Bone marrow (tissue), 2 donors: ENCODE data around the gene ZNG1A.
"Not testable (repeated sequence)": the region's sequence is repeated elsewhere in the genome, so short reads cannot be mapped to it uniquely, and the experiment has no call there.

Experiments
- DNase-seq, 2 donors: peaks; one replicate each; lab custom pipeline; 2025; lab: John Stamatoyannopoulos, UW

ZNG1A gene

DNA sequence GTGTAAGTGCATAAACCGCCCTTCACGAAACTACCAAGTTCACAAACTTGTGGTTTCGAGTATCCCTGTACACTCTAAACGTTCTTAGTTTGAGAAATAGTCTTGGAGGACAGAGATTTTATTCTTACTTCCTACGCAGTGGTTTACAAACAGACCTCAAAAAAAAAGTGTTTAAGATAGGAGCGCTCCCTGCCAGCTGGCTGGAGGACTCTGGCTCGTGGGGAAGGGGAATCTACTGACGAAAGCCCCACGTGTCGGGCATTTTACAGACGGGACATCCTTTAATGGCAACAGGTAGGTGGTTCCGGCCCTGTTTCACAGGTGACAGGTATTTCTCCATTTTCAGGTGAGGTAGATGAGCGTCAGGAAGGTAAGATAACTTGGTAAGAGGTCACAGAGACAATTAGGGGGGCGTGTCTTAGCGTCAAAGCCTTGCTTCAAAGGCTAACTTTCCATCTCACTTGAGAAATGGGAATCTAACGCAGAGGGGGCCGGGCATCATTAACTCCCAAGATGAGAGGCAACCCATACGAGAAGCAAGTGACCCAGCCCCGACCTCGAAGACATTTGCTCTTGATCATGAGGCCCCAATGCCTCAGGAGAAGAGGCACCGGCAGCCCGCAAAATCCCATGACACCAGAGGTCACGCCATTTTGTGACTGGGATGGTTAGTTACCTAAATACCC, 573 bp downstream of the ZNG1A start:
- not testable (repeated sequence) for DNase-seq

DNA sequence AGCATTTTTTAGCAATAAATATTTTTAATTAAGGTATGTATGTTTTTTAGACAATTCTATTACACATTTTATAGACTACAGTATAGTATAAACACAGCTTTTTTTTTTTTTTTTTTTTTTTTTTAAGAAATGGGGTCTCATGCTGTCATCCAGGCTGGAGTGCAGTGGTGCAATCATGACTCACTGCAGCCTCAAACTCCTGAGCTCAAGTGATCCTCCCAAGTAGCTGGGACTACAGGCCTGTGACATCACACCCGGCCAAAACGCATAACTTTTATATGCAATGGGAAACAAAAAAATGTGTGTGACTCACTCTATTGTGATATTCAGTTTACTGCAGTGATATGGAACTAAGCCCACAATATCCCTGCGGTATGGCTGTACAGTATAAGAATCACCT, 9.1 kb downstream of the ZNG1A start:
- DNase-seq, result not testable (repeated sequence)

DNA sequence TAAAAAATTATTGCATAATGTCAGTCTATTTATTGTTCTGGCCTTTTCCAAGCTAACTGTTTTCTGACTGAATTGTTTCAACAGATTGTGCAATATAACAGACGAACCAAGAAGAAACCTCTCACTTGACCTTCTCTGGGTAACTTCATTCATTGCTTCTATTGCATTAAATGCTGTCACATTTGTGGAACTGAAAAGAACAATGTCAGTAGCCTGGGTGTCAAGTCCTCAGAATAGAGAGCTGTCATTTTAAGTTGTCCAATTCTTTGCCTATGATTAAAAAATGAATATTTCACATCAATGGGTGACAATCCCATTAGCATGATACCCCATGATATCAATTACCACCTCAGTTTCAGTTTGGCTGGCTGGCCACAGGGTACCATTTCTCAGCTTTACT, 19.0 kb downstream of the ZNG1A start:
- DNase-seq, result not testable (repeated sequence)

DNA sequence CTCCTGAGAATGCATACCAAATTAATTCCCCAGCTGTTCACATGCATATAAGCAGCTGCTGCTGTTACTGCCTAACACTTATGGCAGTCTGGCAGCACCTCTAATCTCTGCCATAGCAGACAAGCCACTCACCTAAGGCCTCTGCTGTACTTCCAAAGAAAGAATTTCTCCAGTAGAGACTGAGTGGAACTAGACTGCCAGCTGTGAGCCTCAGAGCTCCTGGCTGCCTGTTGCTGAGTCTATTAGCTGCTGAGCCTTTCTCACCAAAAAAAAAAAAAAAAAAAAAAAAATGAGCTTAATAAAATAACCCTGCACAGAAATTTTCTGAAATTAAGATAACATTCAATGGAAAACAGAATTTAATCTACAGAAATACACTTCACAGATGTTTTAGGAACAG, 27.7 kb downstream of the ZNG1A start:
- DNase-seq, result not testable (repeated sequence)

DNA sequence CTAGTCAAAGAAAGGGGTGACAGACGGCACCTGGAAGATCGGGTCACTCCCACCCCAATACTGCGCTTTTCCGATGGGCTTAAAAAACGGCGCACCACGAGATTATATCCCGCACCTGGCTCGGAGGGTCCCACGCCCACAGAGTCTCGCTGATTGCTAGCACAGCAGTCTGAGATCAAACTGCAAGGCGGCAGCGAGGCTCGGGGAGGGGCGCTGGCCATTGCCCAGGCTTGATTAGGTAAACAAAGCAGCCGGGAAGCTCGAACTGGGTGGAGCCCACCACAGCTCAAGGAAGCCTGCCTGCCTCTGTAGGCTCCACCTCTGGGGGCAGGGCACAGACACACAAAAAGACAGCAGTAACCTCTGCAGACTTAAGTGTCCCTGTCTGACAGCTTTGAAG, 39.0 kb downstream of the ZNG1A start:
- not testable (repeated sequence) for DNase-seq

DNA sequence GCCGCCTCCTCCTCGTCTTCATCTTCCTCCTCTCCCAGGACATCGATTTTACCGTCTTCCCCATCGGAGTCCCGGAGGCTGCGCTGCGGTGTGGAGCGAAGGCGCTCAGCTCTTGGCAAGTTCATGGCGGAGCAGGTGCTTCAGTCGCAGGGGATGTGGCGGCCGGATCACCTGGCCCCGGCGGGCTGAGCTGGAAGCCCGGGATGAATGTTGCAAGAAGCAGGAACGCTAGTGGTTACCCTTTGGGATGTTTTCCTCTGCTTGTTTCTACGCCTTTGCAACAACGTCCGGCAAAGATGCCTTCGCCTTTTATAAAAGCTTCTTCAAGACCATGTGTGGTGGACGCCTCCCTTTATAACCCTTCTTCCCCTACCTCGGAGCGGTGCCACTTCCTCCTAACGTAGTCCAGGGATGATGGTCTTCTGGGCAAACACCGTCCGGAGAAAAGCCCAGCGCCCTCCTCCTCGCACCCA, 60.8 kb downstream of the ZNG1A start, which contains the start of gene FOXD4:
TSS of gene FOXD4 (minus strand) at position 423 of the 473 bp plus-strand sequence. CDS start at position 125, 298 bp downstream.
- not testable (repeated sequence) for DNase-seq

DNA sequence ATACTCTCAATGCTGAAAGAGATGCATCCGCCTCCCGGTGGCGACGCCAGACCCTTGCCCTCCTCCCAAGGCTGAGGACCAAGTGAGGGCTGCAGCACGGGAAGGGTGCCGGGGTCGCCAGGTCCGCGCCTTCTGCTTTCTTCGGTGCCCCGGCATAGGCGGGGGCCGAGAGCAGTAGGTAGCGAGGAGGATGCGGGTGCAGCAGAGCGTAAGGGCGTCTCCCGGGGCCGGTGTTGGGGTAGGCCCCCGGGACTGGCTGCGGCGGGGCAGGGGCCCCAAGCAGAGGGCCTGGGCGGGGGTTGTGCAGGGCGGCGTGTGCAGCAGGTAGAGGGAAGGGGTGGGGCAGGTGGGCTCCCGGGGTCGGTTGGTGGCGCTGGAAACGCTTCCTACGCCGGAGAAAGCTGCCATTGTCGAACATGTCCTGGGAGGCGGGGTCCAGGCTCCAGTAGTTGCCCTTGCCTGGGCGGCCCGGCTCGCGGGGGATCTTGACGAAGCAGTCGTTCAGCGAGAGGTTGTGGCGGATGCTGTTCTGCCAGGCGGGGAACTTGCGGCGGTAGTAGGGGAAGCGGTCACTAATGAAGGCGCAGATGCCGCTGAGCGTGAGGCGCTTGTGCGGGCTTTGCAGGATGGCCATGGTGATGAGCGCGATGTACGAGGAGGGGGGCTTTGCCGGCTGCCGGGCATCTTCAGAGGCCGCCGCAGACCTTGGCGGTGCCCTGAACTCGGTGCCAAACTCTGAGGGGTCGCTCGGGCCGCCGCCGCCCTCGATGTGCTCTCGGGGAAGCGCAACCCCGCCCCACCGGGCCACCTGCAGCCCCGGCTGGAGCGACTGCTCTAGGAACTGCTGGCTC, 61.5 kb downstream of the ZNG1A start:
- DNase-seq, result not testable (repeated sequence)

DNA sequence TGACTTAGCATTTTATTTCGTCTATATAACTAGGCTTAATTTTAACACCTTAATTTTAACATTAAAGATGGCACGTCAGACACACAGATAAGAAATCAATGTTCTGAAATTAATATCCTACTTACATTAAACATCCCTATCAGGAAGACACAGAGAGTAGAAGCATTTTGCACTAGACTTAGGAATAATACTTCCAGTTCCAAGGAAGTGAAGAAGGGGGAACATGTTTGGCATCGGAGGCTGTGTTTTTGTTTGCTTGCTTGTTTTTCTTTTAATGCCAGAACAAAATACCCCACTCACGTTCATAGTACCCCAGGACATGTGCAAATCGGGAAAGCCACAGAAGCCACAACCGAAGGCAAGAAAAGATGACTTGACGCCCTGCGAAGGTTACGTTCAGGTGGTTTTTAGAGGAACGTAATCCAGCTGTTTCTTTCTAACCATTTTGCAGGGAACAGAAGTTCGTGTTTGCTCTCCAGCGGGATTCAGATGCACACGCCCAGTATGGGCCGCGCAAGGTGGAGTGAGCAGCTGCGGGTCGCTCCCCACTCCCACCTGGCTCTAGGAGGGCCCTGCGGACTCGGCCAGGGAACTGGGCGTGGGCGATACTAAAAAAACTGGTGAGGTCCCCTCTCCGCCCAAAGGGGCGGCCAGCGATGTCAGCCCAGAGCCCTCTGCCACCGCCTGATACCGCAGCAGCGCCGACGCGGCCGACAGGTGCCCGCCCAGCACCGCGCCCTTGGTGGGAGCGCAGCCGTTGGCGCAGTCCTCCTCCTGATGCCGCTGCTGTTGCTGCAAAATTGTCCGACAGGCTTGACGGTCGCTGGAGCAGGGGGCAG, 62.4 kb downstream of the ZNG1A start:
- DNase-seq, result not testable (repeated sequence)

DNA sequence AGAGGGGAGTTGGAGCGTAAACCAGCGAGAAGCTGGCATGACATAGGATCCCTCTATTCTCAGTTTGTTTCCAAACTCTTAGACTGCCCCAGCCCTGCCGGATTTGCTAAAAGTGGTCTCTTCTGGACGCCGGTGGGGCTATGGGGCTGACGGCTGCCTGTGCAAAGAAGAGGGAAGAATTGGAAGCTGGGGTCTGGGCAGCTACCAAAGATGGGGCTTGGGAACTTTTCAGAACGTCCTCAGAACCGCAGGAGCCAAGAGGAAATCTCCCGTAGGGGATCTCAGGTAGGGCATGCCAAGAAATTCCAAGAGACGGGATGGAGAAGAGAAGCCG, 63.8 kb downstream of the ZNG1A start:
- DNase-seq, result not testable (repeated sequence)

DNA sequence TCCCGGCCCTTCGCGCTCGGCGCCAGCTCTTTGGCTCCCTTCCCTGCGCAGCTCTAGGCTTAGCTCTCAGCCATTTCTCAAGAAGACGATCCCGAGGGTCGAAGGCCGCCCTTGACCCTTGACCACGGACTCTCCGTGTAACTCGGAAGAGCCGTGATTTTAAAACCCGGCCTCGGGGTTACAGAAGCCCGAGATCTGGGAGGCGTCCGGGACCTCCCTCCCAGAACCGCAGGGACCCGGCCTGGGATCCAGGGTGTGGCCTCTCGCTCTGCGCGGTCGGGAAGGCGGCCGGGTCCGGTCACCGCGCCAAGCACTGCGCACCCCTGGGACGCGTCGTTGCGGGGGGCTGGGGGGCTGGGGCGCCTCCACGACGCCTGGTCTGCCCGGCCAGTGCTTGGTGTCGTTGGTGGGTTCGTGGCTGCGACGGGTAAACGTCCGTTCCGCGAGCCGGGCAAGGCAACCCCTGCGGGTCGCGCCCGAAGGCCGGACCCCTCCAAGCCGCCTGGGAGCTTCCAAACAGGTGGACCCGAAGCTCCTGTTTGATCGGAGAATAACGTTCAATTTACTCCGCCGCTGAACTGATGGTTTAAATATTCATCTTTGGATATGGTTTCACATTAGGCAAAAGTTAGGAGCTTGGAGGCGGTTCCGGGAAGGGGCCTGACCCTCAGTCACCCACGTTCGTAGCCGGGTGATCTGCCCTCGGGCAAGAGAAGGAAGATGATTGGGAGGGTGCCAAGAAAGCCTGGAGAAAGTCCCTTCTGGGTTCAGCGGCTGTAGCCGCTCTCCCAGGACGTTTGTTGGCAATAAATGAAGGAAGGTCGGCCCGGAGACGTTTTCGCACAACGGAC, 64.4 kb downstream of the ZNG1A start:
- not testable (repeated sequence) for DNase-seq

DNA sequence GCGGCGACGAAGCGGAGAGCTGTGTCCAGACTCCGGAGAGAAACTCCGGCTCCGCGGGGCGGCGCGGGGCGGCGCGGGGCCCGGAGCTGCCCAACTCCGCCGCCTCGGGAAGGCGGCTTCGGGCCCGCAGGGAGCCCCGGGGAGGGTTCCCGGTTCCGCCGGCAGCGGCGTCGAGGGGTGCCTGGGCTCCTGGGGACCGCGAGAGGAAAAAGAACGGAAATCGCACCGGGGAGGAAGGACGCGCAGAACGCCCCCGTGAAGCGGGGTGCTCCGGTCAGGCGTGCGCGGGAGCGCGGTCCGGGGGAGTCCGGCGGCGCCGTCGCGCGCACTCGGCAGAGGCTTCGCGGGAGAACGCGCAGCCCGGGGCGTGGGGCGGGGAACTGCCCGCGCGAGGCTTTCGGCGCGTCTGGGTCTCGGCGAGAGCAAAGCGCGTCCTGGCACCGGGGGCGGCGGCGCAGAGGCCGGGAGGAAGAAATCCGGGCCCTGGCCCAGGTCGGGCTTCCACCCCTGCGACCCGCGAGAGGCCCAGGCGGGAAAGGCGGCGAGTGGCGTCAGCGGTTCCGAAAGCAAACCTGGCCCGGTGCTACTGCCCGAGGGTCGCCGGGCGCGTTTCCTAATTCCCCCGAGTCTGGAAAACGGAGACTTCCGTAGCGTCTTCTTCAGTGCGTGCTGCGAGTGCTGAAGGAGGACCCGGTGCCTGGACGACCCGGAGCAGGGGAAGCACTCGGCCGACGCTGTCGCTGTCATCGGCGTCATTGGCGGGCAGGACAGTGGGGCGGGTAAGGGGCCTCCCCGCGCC, 65.2 kb downstream of the ZNG1A start:
- DNase-seq, result peak in 1 of 2 donors; percentile 72

DNA sequence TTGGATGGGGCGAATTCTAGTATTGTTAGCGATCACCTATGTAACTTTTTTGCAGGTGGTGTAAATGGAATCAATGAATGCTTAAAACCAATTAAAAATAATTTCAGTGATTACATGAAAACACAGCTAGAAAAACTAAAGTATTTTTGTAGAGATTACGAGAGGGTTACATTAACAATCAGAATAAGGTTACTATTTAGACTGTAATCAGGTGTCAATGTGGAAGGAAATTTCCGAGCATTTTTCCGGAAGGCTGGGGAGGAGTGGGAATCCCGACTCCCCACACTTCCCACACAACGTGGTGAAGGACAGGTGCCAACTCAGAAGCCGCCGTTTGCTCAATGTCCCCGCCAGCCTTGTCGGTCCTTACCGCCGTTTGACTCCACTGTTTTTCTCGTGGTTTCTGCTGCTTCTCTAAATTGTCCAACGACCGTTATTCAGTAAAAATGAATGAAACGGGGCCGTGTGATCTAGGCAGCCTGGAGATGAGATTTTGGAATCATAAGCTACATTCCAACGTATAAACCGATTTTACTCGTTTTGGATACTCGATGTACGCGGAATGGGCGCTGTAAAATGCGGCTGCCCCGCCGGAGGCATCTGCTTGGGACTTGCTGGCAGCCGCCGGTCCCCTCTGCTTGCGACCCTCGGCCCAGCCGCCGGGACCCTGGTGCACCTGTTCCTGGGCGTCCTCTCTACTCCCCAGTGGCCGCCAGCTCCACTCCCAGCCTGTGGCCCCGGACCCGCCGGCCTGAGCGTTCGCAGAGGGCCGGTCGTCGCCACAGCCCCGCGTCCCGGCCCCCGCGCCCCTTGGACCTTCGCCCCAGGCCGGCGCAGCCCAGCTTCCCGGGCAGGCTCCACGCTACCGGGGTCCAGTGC, 66.0 kb downstream of the ZNG1A start:
- DNase-seq, result not testable (repeated sequence)

DNA sequence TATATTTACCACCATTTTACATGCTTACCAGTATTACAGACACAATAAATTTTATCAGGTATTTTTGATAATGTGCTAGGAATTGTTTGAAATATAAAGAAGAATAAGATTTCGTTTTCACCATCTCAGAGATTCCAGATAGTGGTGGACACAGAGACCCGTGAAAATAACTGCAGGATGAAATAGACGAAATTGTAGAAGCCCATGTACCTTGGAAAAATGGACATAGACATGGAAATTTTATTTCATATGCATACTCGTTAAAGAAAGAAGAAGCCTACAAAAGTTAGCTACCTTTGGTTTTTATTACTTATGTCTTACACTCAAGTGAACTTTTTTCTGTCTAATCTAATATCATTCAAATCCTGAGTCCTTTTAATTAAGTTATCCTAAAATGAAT, 68.2 kb downstream of the ZNG1A start:
- DNase-seq, result not testable (repeated sequence)

DNA sequence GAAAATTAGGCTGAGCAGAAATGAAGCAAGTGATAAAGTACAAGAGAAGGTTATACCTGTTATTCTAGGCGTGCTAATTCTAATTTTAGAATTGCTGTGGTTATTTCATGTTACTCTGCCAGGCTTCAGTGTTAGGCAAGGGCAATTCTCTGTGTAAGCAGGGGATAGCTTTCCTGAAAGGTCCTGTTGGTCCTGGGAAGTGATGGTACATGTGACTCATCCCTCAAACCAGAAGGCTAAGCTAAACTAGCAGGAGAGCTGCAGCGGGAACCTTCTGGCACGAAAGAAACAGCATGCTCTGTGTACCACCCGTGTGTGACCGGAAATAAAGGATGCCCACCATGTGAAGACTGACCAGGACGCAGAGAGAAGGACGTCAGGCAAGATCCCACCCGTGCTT, 69.3 kb downstream of the ZNG1A start:
- DNase-seq, result not testable (repeated sequence)

DNA sequence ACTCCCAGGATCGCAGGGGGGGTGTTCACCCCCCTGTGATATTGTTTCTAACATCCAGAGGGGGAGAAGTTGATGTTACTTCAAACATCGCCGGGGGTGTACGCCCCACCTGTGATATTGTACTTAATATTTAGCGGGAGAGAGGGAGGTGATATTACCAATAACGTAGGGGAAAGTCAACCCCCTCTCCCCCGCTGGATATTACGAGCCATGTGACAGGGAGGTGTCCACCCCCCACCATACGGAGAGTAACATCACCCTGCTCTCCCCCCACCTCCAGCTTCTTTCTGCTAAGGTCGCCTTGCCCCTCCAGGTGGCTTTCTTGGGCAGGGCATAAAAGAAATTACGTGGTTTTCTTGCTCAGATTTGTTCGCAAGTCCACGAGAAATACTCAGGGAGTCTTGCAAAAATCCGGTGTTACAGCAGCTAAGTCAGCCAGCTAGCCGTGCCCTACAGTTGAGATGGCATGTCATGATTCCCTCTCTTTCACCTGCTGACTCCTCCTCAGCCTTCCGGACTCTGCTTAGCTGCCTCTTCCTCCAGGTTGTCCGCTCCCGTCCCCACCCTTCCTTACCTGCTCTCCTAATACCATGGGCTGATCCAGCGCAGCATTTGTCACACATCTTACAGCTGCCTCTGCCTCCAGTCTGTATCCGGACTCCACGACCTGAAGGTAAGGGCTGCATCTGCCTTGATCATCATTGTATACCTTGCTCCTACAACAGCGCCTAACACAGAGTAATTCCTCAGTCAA, 69.9 kb downstream of the ZNG1A start:
- not testable (repeated sequence) for DNase-seq

DNA sequence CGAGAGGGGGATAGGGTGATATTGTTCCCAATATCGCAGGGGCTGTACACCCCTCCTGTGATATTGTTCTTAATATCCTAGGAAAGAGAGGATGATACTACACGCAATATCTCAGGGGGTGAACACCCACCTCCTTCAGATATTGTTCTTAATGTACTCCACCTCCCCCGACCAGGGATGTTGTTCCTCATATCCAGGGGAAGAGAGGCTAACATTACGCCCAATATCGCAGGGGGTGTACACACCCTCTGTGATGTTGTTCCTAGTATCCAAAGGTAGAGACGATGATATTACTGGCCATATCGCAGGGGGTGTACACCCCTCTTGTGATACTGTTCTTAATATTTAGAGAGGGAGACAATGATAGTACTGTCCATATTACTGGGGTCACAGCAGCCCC, 72.9 kb downstream of the ZNG1A start:
- DNase-seq, result not testable (repeated sequence)

DNA sequence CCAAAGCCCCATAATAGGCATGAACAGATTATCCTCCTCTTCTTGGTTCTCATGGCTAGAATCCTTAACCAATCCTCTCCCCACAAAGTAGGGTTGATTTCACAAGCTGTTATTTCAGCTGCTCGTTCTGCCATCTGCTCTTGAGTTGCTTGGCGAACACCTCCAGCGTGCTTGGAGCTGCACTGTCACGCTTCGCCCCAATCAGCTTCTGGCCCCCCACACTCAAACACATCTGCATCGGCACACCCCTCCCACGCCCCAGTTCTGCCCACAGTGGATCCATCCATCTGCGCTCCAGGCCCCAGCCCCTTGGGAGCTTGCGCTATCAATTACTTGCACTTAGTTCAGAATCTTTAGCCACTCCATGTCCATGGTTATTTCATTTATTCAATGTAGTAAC, 78.4 kb downstream of the ZNG1A start:
- DNase-seq, result not testable (repeated sequence)

DNA sequence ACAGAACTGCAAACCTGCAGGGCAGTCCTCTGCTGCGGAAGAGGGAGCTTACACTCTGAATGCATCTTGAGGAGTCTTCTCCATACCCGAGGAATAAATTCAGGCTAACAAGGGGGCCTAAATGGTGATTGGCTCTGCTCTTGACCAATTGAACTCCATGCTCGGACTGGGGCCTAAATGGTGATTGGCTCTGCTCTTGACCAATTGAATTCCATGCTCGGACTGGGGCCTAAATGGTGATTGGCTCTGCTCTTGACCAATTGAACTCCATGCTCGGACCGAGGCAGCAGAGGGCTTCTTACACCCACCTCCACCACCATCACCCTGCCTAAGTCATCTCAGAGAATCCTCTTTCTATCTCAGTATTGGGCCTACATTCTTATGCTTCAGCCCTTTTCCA, 79.0 kb downstream of the ZNG1A start:
- not testable (repeated sequence) for DNase-seq

DNA sequence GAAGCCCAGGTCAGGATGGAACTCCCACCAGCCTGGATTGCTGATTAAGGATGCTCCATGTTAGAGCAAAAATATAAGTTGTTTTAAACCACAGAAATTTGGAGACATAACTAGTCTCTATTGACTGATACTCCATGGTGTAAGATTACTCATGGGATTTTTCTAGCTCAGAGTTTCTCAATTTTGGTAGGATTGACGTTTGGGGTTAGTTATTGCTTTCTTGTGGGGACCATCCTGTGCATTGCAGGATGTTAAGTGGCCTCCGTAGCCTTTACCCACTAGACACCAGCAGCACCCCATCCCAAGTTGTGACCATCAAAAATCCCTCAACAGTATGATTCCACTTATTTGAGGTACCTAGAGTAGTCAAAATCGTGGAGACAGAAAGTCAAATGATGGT, 80.1 kb downstream of the ZNG1A start:
- DNase-seq, result not testable (repeated sequence)
